GM06990 (cell line): ENCODE data around the gene KIAA0930.

Experiments used
- DNase-seq: peaks from one replicate; pipeline ENCODE4 v3.0.0-alpha.2; 2011; ENCODE audit not compliant: insufficient read length; ENCODE audit errors: extremely low read depth
- H3K27me3 ChIP-seq: replicated peaks from 2 replicates; pipeline ENCODE4 v1.6.0; 2011; ENCODE audit warnings: low read length; ENCODE audit not compliant: control insufficient read depth, insufficient read depth
- H3K36me3 ChIP-seq: 2 replicates; pipeline ENCODE4 v1.5.1; 2011; ENCODE audit warnings: low read length; ENCODE audit not compliant: control insufficient read depth, insufficient read depth
- H3K4me3 ChIP-seq: replicated peaks from 2 replicates; pipeline ENCODE4 v1.5.1; 2011; ENCODE audit warnings: low read depth, mild to moderate bottlenecking, control low read depth, low read length
- CTCF ChIP-seq: IDR thresholded peaks from 2 replicates; pipeline ENCODE4 v1.5.1; 2011; ENCODE audit warnings: low read length, control low read depth, mild to moderate bottlenecking, inconsistent platforms; ENCODE audit not compliant: insufficient read depth, poor library complexity, severe bottlenecking

KIAA0930 gene

GRCh38 chr22:45171830-45172229 is 68.9 kb downstream of the KIAA0930 start:
- no peak overlapping the region for H3K4me3 ChIP-seq
- H3K36me3 ChIP-seq, result peaks cover 15% of the 10 kb centered on the region
- no peaks in the 10 kb centered on the region for H3K27me3 ChIP-seq
- TF ChIP-seq CTCF, result no peak
- DNase-seq, result no peak

GRCh38 chr22:45169591-45170466 is 70.9 kb downstream of the KIAA0930 start:
- DNase-seq, result no peak

GRCh38 chr22:45166932-45167331 is 73.8 kb downstream of the KIAA0930 start:
- no peak for TF ChIP-seq CTCF
- Histone ChIP-seq H3K4me3 (no peak overlapping the region), H3K27me3 (no peaks in the 10 kb centered on the region), H3K36me3 (peaks cover 6% of the 10 kb centered on the region)
- DNase-seq, result no peak

More at GRCh38 chr22:45169591-45170466, 70.9 kb downstream of the KIAA0930 start:
- Histone ChIP-seq H3K27me3 (no peaks in the 10 kb centered on the region), H3K4me3 (no peak overlapping the region), H3K36me3 (peaks cover 12% of the 10 kb centered on the region)
- TF ChIP-seq CTCF, result no peak

GRCh38 chr22:45164270-45165088 is 76.2 kb downstream of the KIAA0930 start:
- peak; percentile 51 for DNase-seq
- no peaks in the 10 kb centered on the region for H3K27me3 ChIP-seq
- no peak for TF ChIP-seq CTCF
- H3K4me3 ChIP-seq, result peak overlapping the region; percentile 88
- peaks cover 2% of the 10 kb centered on the region; the same call in 1 of the 2 replicates for H3K36me3 ChIP-seq

GRCh38 chr22:45163451-45164269 is 77.0 kb downstream of the KIAA0930 start, which contains the start of gene NUP50:
TSS of gene NUP50 (plus strand) at chr22:45163925. CDS start at chr22:45168178, 4,253 bp downstream.
- DNase-seq, result peak; percentile 99
- Histone ChIP-seq H3K4me3 (peak within 1 kb of the TSS; percentile 88), H3K27me3 (no peaks in the 10 kb centered on the region), H3K36me3 (peaks cover 2% of the 10 kb centered on the region; the same call in 1 of the 2 replicates)
- no peak for TF ChIP-seq CTCF
